GM21529 (cell line): ENCODE results near the gene DOCK2.
A peak's percentile ranks its signal among the peaks of the same experiment; 100 is the strongest.
"Not testable (repeated sequence)": the region's sequence is repeated elsewhere in the genome, so short reads cannot be mapped to it uniquely, and the experiment has no call there.

Experiments used
- ATAC-seq: cut with Tn5 transposase; IDR thresholded peaks from one replicate; pipeline ENCODE4 v1.9.1; 2021; ENCODE audit not compliant: unreplicated experiment

DOCK2 gene

DNA sequence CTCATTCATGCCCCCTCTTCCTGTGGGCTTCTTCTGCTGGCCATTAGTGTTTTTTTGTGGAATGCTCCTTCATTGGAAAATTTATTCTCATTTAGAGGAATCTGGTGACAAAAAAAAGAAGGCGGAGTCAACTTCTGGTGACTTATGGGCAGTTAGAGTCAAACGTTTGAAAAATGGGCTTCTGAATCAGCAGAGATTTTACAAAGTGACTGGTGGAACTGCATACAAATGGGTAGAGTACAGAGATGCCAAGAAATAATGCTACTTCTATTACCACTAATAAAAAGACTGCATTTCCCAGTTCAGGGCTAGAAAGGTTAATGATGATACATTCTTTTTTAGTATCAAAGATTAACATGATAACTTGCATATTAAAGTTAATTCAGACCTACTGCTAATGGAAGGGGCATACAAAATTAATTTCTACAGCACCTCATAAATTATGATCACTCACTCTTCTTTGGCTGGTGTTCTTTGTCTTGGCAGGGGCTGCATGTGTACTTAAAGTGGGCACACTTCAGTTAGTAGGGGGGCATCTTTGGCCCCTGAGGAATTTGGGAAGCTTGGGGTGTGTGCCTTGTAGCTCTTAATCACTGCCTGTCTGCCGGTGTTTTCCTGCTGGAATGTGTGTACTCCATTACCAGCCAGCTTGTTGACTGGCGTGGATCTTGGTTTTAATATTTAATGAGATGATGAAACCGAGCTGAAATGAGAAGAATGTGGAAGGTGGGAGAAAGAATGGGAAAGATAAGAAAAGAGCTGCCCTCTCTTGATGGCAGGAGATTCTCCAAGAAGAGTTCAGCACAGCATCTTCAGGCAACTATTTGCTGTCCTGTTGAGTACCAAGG lies 148.9 kb downstream of the DOCK2 start:
- no peak for ATAC-seq

GRCh38 chr5:169788168-169788567 lies 151.1 kb downstream of the DOCK2 start:
- no peak for ATAC-seq

- no peak for ATAC-seq
Observed at GRCh38 chr5:169789417-169789940, 152.4 kb downstream of the DOCK2 start.

DNA sequence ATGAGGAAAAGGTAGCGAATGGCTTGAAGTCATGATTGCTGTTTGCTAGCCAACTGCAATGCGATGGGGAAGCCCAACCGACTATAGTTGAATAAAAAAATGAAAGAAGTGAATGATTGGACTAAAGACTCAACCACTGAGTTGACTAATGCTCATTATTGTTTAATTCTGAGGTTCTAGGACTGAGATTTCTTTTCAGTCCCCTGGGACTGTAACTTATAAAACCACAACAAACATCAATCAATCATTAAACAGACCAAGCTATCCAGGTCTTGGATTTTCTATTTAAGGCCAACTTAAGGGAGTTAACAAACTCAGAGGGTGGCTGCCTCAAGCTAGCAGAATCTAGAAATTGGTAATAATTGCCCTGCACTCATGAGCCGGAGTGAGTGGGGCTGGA lies 154.2 kb downstream of the DOCK2 start:
- ATAC-seq: no peak

- ATAC-seq: no peak
Observed at GRCh38 chr5:169795338-169795737, 158.3 kb downstream of the DOCK2 start.

- peak; percentile 29 for ATAC-seq
Observed at GRCh38 chr5:169796731-169797130, 159.7 kb downstream of the DOCK2 start.

GRCh38 chr5:169797577-169797976 lies 160.5 kb downstream of the DOCK2 start:
- ATAC-seq: no peak

DNA sequence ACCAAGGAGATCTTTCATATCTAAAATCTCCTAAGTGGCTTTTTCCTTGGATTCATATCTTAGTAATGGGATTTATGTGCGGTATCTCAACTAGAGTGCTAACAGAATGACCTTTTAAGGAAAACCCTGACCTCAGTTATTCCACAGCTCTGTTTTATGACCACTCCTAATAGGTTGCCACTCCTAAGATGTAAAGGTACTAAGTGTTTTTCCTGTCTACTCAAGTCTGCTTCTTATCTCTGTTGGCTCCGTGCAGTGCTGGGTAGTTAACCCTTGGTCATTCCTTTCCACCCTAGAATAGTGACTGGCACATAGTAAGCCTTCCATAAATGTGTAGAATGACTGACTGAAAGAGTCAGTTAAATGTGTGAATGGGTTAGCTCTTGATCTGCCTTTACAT lies 161.4 kb downstream of the DOCK2 start:
- ATAC-seq: no peak

DNA sequence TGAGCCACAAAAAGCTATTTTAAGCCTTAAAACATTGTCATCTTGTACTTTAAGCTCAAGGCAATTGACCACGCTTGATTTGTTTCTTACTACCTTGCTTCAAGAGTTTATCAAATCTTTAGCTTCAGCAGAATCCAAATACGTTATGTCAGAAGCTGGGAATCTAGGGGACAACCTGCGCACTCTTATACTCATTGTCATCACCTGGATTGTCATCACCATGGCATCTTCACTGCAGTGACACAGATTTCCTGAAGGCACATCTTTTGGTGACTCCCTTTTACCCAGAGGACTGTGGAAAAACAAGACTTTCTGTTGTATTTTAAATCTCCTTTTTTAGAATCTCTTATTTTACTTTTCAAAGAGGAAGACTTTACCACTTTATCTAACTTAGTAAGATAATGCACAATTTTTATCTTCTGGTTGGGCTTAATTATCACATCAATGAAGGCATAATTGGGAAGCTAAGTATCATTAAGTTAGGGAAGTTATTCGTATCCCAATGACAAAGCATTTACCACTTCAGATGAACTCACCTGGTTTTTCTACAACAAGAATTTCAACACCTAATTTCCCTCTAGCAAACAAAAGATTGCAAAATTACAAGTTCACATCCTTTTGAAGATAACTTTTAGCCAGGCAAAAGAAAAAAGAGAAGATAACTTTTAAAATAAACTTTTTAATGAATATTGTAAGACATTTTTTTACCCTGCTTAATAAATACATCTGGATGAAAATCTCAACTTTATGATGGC lies 162.0 kb downstream of the DOCK2 start:
- ATAC-seq: no peak

GRCh38 chr5:169801324-169801777 lies 164.3 kb downstream of the DOCK2 start:
- ATAC-seq: no peak

DNA sequence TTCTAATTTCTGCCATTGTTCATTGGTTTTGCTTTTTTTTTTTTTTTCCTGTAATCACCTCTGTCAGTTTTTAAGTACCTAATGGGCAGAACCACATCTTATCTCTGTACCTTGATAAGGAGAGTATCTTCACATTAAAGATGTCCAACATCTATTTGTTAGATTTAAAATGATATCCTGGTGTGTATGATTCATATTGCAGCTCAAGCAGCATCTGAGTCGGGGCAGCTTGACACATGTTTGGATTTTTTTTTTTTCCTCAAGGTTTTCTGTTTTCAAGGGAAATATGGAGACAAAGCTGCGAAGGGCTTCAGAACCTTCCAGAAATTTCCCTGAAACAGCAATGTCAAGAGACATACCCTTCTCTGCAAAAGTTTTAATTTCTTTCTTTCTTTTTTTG lies 164.7 kb downstream of the DOCK2 start:
- no peak for ATAC-seq

- no peak for ATAC-seq
Observed at GRCh38 chr5:169803077-169803981, 166.3 kb downstream of the DOCK2 start.

DNA sequence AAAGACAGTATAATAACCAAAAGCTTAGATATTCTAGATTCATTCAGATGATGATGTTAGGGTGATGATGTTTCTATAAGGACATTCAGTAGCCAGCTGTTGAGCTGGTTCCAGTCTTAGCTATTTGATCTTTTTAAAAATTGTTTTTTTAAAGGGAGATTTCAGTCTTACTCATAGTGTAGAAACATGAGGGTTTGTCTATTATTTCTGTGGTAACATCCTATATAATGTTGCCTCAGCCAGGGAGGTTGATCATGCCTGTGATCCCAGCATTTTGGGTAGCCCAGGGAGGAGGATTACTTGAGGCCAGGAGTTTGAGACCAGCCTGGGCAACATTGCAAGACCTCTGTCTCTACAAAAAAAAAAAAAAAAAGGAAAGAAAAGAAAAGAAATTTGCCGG lies 167.8 kb downstream of the DOCK2 start:
- no peak for ATAC-seq

DNA sequence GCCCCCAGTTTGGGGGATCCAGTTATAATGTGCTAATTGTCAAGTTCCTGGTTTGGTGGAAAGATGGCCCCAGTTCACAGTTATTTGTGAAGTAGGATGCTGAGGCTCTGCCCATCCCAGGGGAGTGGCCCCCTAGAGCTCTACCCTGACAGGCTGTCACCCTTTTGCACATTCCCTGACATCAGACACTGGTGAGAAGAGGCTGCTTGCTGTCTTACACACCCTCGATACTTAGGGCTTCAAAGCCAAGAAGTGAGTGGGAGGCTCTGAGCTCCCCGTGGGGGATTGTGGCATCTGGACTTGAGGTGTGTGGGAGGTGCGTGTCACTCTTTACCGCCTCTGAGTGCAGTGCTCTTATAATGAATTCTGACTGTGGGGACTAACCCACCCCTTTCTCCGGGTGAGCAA lies 168.5 kb downstream of the DOCK2 start:
- peak; percentile 83 for ATAC-seq

GRCh38 chr5:169805937-169806700 lies 169.0 kb downstream of the DOCK2 start:
- ATAC-seq: peak; percentile 58

GRCh38 chr5:169808118-169808581 lies 171.1 kb downstream of the DOCK2 start:
- no peak for ATAC-seq

- ATAC-seq: not testable (repeated sequence)
Observed at GRCh38 chr5:169808880-169809279, 171.8 kb downstream of the DOCK2 start.

DNA sequence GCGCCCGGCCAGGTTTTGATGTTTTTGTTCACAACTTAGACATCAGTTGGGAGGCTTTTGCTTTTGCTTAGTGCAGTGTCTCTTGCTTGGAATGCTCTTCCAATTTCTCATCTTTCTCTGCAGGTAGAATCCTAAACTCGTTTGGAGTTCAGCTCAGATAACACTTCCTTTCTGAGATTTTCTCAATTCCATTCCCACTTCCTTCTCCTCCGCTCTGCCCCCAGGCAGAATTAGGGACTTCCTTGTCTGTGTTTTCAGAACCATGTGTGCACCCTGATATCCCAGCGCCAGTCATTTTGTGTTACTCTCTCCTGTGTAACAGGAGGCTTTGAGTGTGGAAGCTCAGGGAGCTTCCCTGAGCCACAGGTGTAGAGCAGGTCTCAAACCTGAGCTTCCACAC lies 172.2 kb downstream of the DOCK2 start:
- no peak for ATAC-seq

DNA sequence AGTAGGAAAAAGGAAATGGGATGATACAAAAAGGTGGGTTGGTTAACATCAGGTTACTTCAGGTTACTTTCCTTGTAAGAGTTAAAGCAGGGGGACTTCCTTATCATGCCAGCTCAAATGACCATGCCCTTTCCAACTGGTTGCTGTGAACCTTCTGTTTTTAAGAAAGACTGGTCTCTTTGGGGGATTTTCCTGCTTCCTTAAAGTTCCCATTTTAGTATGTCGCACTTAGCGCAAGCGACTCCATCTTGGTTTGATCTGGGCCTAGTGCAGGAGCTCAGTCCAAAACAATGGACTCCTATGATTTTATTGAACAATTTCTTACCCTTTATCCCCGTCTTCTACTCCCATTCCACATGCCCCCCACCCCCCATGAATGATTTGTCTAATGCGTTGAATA lies 173.4 kb downstream of the DOCK2 start:
- ATAC-seq: no peak

DNA sequence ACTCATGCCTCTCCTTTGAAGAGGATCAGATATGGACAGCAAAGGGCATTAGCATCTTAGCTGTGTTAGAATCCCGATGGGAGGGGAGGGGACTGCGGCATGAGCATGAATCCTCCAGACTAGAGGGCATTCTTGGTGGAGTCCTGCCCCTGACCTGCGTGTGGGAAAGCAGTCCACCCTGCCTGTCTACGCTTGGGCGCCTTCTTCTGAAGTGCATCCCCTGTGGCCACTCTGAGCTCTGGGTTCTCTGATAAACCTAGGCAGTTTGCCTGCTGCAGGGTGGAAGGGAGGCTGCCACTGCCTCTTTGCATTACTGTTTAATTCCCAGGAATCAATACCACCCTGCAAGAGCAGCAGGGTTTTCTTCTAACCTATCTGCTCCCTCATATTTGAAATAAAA lies 173.9 kb downstream of the DOCK2 start:
- ATAC-seq: no peak
